Measurements from ENCODE around the gene ANKRD28.
"Not testable (repeated sequence)": the region's sequence is repeated elsewhere in the genome, so short reads cannot be mapped to it uniquely, and the experiment has no call there.

Gene ANKRD28

DNA sequence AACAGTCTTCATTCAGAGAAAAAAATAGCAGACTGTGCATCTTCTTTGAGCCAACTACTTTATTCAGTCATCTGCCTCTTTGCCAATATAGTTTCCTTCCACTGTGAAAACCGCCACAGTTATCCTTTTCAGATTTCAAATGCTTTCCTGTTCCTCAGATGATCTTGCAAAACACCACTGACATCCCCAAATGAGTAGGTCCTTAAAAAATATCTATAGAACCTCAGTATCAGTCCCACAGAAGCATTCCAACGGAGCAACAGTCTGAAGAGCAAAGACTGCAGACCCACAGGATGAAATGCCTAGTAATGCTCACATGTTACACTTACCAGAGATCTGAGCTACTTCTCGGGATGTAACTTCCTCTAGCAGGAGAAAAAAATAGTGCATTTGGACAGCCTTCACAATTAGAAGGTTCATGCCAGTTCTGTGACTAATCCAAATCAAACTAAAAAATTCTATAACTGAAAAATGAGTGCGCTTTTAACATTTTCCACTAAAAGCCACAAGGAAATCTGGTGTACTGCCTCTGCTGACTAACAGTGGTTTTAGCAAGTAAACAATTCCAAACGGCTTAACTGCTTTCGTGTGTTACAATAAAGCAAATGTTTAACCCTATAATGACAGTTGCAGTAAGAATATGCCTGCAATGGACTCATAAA is at the start of gene ANKRD28:
Gene ANKRD28, minus strand, starts transcription at position 338 of the 662 bp plus-strand sequence. CDS start 1,458 bp downstream, outside the sequence.
- DNase-seq (ENCODE audit: low spot score): peak; percentile 82

DNA sequence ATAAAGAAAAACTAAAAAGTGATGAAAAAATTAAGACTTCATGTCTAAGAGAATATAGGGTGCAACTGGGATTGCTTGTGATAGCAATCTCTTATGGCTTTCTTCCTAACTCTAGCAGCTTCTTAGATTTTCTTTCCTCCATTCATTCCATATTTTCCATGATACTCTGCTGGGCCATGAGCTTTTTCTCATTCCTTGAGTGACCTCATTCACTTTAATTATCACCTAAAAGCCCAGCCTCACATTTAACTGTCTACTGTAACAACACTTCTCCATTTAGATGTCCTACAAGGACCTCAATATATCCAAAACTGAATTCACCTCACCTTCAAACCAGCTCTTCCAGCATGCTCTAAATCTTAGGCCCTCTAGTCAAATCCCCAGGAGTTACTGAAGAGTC is 49.5 kb upstream of the ANKRD28 start:
- DNase-seq (ENCODE audit: low spot score): no peak

DNA sequence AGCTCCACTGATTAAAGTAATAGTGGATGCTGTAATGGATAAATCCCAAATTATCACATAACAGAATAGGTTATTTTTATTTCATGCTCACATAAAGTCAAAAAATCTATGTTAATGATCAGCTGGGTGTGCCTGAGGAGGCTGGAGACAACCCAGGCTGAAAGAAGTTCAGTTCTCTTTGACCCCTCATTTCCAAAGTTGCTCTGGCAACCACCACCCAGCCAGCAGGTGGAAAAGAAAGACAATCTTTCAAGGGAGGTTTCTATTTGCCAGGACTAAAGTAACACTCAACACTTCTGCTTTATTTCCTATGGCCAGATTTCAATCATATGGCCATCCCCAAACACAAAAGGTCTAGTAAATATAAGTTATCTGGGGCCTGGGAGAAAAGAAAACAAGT is 48.8 kb upstream of the ANKRD28 start:
- DNase-seq (ENCODE audit: low spot score): no peak

DNA sequence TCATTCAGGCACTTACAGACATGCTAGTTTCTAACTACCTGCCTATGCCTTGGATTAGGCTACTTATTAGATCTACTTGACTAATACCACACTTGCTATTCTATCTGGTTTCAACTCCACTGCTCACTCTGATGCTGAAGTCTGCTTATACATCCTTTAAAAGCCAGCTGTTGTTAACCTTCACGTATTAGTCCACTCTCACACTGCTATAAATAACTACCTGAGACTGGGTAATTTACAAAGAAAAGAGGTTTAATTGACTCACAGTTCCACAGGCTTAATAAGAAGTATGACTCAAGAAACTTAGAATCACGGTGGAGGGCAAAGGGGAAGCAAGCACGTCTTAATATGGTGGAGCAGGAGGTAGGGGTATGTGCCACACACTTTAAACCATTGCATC is 47.7 kb upstream of the ANKRD28 start:
- no peak for DNase-seq (ENCODE audit: low spot score)

DNA sequence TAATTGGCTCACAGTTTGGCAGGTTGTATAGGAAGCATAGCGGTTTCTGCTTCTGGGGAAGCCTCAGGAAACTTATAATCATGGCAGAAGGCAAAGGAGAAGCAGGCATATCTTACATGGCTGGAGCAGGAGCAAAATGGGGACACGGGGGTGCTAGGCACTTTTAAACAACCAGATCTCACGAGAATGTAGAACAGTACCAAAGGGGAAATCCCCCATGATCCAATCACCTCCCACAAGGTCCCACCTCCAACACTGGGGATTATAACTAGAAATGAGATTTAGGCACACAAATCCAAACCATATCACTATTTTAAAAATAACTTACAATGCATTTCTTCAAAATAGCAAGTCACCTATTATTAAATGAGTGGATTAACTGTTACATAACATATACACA is 47.1 kb upstream of the ANKRD28 start:
- no peak for DNase-seq (ENCODE audit: low spot score)

DNA sequence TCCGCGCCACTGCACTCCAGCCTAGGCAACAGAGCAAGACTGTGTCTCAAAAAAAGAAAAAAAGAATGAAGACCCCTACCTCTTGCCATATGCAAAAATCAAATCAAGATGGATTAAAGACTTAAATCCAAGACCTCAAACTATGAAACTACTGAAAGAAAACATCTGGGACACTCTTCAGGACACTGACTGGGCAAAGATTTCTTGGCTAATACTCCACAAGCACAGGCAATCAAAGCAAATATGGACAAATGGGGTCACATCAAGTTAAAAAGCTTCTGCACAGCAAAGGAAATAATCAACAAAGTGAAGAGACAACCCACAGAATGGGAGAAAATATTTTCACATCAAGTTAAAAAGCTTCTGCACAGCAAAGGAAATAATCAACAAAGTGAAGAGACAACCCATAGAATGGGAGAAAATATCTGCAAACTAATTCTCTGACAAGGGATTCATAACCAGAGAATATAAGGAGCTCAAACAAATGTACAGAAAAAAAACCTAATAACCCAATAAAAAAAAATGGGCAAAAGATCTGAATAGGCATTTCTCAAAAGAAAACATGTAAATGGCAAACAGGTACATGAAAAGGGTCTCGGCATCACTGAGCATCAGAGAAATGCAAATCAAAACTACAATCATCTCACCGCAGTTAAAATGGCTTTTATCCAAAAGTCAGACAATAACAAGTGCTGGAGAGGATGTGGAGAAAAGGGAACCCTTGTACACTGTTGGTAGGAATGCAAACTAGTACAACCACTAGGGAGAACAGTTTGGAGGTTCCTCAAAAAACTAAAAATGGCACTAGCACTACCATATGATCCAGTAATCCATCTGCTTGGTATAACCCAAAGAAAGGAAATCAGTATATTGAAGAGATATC is 43.6 kb upstream of the ANKRD28 start:
- DNase-seq (ENCODE audit: low spot score): not testable (repeated sequence)

DNA sequence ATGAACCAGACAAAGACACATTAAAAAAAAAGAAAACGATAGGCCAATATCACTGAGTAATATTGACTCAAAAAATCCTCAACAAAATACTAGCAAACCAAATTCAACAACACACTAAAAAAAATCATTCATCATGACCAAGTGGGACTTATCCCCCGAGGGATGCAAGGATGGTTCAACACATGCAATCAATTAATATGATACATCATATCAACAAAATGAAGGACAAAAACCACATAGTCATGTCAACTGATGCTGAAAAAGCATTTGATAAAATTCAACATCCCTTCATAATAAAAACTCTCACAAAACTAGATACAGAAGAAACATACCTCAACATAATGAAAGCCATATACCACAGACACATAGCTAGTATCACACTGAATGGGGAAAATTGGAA is 41.8 kb upstream of the ANKRD28 start:
- no peak for DNase-seq (ENCODE audit: low spot score)

DNA sequence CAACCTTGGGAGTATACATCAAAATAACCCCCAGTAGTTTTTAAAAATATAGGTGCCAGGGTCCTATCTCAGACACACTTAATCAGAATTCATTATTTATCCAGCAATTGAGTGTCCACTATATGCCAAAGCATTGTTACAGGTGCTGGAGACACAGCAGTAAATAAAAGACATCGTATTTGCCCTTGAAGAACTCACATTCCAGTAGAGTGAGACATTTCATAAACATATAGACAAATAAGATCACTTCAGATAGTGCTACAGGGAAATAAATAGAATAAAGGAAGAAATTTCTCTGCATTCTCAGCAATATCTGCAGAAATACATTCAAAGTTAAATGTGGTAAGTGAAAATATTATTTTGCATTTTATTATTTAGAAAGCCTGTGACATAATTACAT is 34.1 kb upstream of the ANKRD28 start:
- DNase-seq (ENCODE audit: low spot score): no peak

DNA sequence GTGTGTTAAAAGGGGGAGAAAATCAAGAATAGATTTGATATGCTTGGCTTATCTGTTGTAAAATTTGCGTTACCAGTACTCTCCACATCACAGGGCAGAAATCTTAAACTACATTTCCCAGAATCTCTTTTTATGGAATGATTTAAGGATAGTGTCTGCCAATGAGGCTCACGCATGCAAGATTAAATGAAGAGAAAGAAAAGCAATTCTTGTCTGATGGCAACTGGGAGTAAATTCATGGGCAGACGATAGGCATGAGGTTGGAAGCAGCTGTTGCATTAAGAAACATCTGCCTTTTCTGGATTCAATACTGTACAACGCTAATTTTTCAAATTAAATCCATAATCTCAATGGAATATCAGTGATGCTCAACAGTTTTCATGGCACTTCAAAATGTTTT is 27.2 kb upstream of the ANKRD28 start:
- no peak for DNase-seq (ENCODE audit: low spot score)

DNA sequence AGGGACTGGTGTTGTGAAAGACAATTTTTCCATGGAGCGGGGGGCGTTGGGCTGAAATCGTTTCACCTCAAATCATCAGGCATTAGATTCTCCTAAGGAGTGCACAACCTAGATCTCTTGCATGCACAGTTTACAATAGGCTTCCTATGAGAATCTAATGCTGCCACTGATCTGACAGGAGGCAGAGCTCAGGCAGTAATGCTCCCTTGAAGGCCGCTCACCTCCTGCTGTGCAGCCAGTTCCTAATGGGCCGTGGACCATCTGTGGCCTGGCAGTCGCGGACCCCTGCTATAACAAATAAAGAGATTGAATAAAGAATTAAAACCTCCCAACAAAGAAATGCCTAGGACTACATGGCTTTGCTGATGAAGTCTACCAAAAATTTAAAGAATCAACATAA is 25.3 kb upstream of the ANKRD28 start:
- no peak for DNase-seq (ENCODE audit: low spot score)

DNA sequence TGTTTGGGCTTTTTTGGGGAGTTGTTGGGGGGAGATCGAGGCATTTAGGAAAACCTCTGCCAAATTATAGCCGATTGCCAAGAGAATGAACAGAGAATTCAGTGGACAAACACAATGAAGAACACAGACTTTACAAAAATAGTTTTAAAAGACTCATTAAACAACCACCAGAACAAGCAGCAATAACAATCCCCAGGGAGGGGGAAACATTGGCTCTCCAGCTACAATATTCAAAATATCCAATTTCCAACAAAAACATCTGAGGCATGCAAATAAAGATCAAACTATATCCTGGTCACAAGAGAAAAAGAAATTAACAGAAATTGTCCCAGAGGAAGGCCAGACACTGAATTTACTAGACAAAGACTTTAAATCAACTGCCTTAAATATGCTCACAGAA is 24.5 kb upstream of the ANKRD28 start:
- no peak for DNase-seq (ENCODE audit: low spot score)

- no peak for DNase-seq (ENCODE audit: low spot score)
These were observed 23.1 kb upstream of the ANKRD28 start for GRCh38 chr3:15820911-15821310.

GRCh38 chr3:15819576-15819975 is 21.8 kb upstream of the ANKRD28 start:
- DNase-seq (ENCODE audit: low spot score): no peak

DNA sequence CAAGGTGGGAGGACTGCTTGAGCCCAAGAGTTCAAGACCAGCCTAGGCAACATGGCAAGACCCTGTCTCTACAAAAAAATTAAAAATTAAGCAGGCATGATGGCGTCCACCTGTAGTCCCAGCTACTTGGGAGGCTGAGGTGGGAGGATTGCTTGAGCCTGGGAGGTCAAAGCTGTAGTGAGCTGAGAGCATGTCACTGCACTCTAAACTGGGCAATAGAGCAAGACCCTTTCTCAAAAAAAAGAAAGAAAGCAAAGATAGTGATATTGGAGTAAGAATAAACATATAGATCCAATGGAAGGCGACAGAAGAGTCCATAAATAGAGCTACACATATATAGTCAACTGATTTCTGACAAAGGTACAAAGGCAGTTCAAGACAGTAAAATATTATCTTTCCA is 21.3 kb upstream of the ANKRD28 start:
- no peak for DNase-seq (ENCODE audit: low spot score)

GRCh38 chr3:15815696-15816095 is 17.9 kb upstream of the ANKRD28 start:
- peak; percentile 45 for DNase-seq (ENCODE audit: low spot score)

DNA sequence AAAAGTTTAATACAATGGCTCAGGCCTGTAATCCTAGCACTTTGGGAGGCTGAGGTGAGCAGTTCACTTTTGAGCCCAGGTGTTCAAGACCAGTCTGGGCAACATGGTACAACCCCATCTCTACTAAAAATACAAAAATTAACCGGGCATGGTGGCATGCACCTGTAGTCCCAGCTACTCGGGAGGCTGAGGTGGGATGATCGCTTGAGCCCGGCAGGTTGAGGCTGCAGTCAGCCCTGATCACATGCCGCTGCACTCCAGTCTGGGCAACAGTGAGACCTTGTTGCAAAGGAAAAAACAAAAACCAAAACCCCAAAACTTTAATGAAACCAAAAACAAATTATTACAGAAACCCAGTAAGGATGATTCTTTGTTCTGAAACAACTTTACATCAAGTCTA is 15.3 kb upstream of the ANKRD28 start:
- not testable (repeated sequence) for DNase-seq (ENCODE audit: low spot score)

- peak; percentile 15 for DNase-seq (ENCODE audit: low spot score)
These were observed 14.4 kb upstream of the ANKRD28 start for GRCh38 chr3:15812183-15812582.

GRCh38 chr3:15810702-15811101 is 12.9 kb upstream of the ANKRD28 start:
- no peak for DNase-seq (ENCODE audit: low spot score)

DNA sequence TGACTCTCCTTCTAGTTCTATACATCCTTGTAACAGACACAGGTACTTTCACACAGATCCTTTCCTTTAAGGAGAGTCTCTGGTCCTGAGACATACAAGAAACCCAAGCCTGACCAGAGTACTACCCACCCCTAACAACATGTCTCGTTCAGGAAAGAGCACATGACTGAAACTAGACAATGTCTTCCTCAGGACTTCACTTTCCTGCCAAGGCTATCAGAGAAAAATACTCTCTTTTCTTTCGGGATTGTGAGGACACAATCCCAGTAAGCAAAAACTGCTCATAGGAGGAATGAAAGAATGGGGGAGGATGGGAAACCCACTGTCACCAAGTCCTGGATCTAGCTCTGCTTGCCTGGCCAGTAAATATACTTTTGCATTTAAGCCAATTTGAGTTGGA is 11.5 kb upstream of the ANKRD28 start:
- DNase-seq (ENCODE audit: low spot score): no peak

DNA sequence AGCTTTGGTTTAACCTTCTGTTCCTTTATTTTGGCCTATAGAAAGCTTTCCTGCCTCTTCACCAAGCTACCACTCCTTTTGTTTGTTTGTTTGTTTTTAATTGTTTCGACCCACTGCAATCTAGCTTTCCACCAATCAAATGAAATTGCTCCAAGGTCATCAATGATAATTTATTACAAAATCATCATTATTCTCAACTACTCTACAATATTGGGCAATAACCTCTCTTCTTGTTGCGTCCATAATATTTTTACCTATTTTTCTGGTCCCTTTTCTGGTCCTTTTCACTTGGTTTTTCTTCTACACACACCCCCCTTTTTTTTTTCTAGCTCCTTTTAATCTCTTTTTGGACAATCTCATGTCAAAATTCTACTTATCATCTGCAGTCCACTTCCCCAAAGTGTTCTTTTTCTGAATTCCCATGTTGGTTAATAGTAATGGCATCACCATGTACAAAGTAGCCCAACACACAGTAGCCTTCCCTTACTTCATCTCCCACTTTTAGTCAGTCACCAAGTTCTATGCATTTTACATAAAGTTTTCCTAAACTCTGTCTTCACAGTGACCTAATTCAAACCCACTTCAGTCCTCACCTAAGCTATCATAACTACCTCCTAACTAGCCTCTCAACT is 11.0 kb upstream of the ANKRD28 start:
- no peak for DNase-seq (ENCODE audit: low spot score)

- DNase-seq (ENCODE audit: low spot score): no peak
These were observed 8.0 kb upstream of the ANKRD28 start for GRCh38 chr3:15805756-15806266.

- peak; percentile 23 for DNase-seq (ENCODE audit: low spot score)
These were observed 6.8 kb upstream of the ANKRD28 start for GRCh38 chr3:15804553-15805095.

DNA sequence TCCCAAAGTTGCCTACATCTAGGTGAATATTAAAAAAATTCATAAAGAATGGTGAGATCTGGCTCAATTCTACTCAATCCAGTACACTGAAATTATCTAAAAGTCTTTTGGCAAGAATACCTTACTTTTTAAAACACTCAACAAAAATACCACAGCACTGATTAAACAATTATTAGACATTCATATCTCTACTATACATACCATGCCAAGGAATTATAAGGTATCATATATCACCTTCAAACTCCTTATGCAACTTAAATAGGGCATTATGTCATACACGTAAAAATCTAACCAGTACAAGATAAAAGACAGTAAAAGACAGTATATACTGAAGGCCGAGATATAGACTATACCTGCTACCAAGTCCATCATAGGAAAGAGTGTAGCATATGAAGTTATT is 6.1 kb upstream of the ANKRD28 start:
- DNase-seq (ENCODE audit: low spot score): no peak
